Iris pigment epithelial cell (primary cell): ENCODE results near the gene KLHDC8A.

Experiments
- DNase-seq: peaks from one replicate; pipeline ENCODE4 v3.0.0-alpha.2; 2011; ENCODE audit warnings: low read depth

The KLHDC8A gene

GRCh38 chr1:205344066-205344928, 12.4 kb downstream of the KLHDC8A start:
- peak; percentile 9 for DNase-seq

GRCh38 chr1:205343431-205344065, 13.2 kb downstream of the KLHDC8A start:
- no peak for DNase-seq

GRCh38 chr1:205342986-205343385, 13.7 kb downstream of the KLHDC8A start:
- DNase-seq, result no peak

GRCh38 chr1:205340676-205341075, 16.0 kb downstream of the KLHDC8A start:
- no peak for DNase-seq

GRCh38 chr1:205339717-205340116, 17.0 kb downstream of the KLHDC8A start:
- DNase-seq, result no peak

GRCh38 chr1:205339197-205339702, 17.5 kb downstream of the KLHDC8A start:
- no peak for DNase-seq

GRCh38 chr1:205338011-205338410, 18.7 kb downstream of the KLHDC8A start:
- no peak for DNase-seq

- no peak for DNase-seq
Observed at GRCh38 chr1:205337481-205337880, 19.2 kb downstream of the KLHDC8A start.

GRCh38 chr1:205335692-205336091, 21.0 kb downstream of the KLHDC8A start:
- DNase-seq, result peak; percentile 60

GRCh38 chr1:205332015-205332791, 24.5 kb downstream of the KLHDC8A start:
- no peak for DNase-seq

- DNase-seq, result no peak
Observed at GRCh38 chr1:205330150-205330549, 26.6 kb downstream of the KLHDC8A start.

GRCh38 chr1:205329719-205330118, 27.0 kb downstream of the KLHDC8A start:
- no peak for DNase-seq

GRCh38 chr1:205328476-205328875, 28.2 kb downstream of the KLHDC8A start:
- no peak for DNase-seq

GRCh38 chr1:205326812-205327466, 29.8 kb downstream of the KLHDC8A start:
- DNase-seq, result no peak

- DNase-seq, result peak; percentile 78
Observed at GRCh38 chr1:205325334-205325884, 31.3 kb downstream of the KLHDC8A start.

GRCh38 chr1:205324781-205325180, 31.9 kb downstream of the KLHDC8A start:
- DNase-seq, result peak; percentile 77

GRCh38 chr1:205323794-205324193, 32.9 kb downstream of the KLHDC8A start:
- DNase-seq, result no peak

GRCh38 chr1:205321959-205322283, 34.8 kb downstream of the KLHDC8A start:
- DNase-seq, result no peak

- peak; percentile 92 for DNase-seq
Observed at GRCh38 chr1:205321162-205321958, 35.4 kb downstream of the KLHDC8A start, which contains the start of gene NUAK2. TSS of gene NUAK2 (minus strand) at chr1:205321745. CDS start at chr1:205321628, 117 bp downstream.

- peak; percentile 88 for DNase-seq
Observed at GRCh38 chr1:205319081-205320018, 37.4 kb downstream of the KLHDC8A start.
